ENCODE data around the gene CYP19A1.
A peak's percentile ranks its signal among the peaks of the same experiment; 100 is the strongest.

Gene CYP19A1

GRCh38 chr15:51185213-51186159, 152.9 kb downstream of the CYP19A1 start:
- no peak overlapping the region for H3K4me3 ChIP-seq (ENCODE audit: low read depth, low read length)
- POLR2A ChIA-PET = no interaction called here
- CTCF ChIA-PET = interaction anchor here (1.0 to 3.7 kb wide), 3 partner anchors 7 to 52 kb away, joined by 3 to 15 read pairs (median 7); no protein-coding TSS in a partner anchor
- no peaks in the 10 kb centered on the region for H3K36me3 ChIP-seq (ENCODE audit: control insufficient read depth in 2 of 2, insufficient read depth in 1 of 2, low read length in 2 of 2)
- no peaks in the 10 kb centered on the region for H3K4me1 ChIP-seq (ENCODE audit: control insufficient read depth, insufficient read depth, low read length)
- TF ChIP-seq ZNF138 (tag by site-specific recombination; IDR thresholded peaks at IDR 0.05; ENCODE audit: borderline replicate concordance) (no peak), ZNF202 (tag by site-specific recombination; IDR thresholded peaks at IDR 0.05; ENCODE audit: borderline replicate concordance) (no peak), ZBTB21 (tag by site-specific recombination; IDR thresholded peaks at IDR 0.05) (no peak), ZNF792 (tag by site-specific recombination; IDR thresholded peaks at IDR 0.05) (no peak), OVOL3 (tag by site-specific recombination; IDR thresholded peaks at IDR 0.05) (no peak)
- H3K27ac ChIP-seq (ENCODE audit: extremely low read depth, low read depth, low read length) = no peak overlapping the region
- H3K9me3 ChIP-seq (ENCODE audit: control insufficient read depth, insufficient read depth, low read depth, low read length) = no peaks in the 10 kb centered on the region

GRCh38 chr15:51184627-51185026, 153.8 kb downstream of the CYP19A1 start:
- CTCF ChIA-PET = interaction anchor here (0.6 to 3.7 kb wide), 3 partner anchors 8 to 694 kb away, joined by 3 to 15 read pairs (median 10); no protein-coding TSS in a partner anchor
- no peaks in the 10 kb centered on the region for H3K4me1 ChIP-seq (ENCODE audit: control insufficient read depth, insufficient read depth, low read length)
- TF ChIP-seq ZNF521 (tag by site-specific recombination; IDR thresholded peaks at IDR 0.05) (no peak), GLIS1 (tag by site-specific recombination; IDR thresholded peaks at IDR 0.05) (no peak), ZNF449 (tag by site-specific recombination; IDR thresholded peaks at IDR 0.05) (no peak), TRIM28 (IDR thresholded peaks at IDR 0.05; ENCODE audit: borderline replicate concordance, low read length) (0 out of 2 replicates have a peak, but pooled peaks have one; percentile 9), RBAK (tag by site-specific recombination; IDR thresholded peaks at IDR 0.05) (no peak), TCF7L2 (IDR thresholded peaks at IDR 0.05; ENCODE audit: borderline replicate concordance, low read depth, low read length) (peak; percentile 71; the same call in 1 of the 2 replicates), MZF1 (tag by site-specific recombination; IDR thresholded peaks at IDR 0.05; ENCODE audit: borderline replicate concordance) (no peak), OSR2 (tag by site-specific recombination; IDR thresholded peaks at IDR 0.05) (0 out of 2 replicates have a peak, but pooled peaks have one; percentile 29), ZNF10 (tag by site-specific recombination; IDR thresholded peaks at IDR 0.05) (no peak), PRDM4 (tag by site-specific recombination; IDR thresholded peaks at IDR 0.05) (peak; percentile 64), FEZF1 (tag by site-specific recombination; IDR thresholded peaks at IDR 0.05) (peak; percentile 75), SCRT1 (tag by site-specific recombination; IDR thresholded peaks at IDR 0.05; ENCODE audit: borderline replicate concordance) (peak; percentile 47; the same call in 1 of the 2 replicates), SCRT2 (tag by site-specific recombination; IDR thresholded peaks at IDR 0.05) (peak; percentile 87), ZNF184 (tag by site-specific recombination; IDR thresholded peaks at IDR 0.05) (no peak), ZNF843 (tag by site-specific recombination; IDR thresholded peaks at IDR 0.05) (0 out of 2 replicates have a peak, but pooled peaks have one; percentile 22)
- no peak overlapping the region for H3K4me3 ChIP-seq (ENCODE audit: low read depth, low read length)
- no peak overlapping the region for H3K27ac ChIP-seq (ENCODE audit: extremely low read depth, low read depth, low read length)
- POLR2A ChIA-PET = no interaction called here
- no peaks in the 10 kb centered on the region for H3K36me3 ChIP-seq (ENCODE audit: control insufficient read depth in 2 of 2, insufficient read depth in 1 of 2, low read length in 2 of 2)
- H3K9me3 ChIP-seq (ENCODE audit: control insufficient read depth, insufficient read depth, low read depth, low read length) = no peaks in the 10 kb centered on the region
